Measurements from ENCODE around the gene PRDX1. TPM values are rescaled to one million over a fixed set of nuclear protein-coding genes. Genes with fewer than 3 reads are reported as not detected.
A peak's percentile ranks its signal among the peaks of the same experiment; 100 is the strongest.

PRDX1 gene
- total and polyA plus RNA-seq, 12 donors = 343 to 908 (median 452) TPM

DNA sequence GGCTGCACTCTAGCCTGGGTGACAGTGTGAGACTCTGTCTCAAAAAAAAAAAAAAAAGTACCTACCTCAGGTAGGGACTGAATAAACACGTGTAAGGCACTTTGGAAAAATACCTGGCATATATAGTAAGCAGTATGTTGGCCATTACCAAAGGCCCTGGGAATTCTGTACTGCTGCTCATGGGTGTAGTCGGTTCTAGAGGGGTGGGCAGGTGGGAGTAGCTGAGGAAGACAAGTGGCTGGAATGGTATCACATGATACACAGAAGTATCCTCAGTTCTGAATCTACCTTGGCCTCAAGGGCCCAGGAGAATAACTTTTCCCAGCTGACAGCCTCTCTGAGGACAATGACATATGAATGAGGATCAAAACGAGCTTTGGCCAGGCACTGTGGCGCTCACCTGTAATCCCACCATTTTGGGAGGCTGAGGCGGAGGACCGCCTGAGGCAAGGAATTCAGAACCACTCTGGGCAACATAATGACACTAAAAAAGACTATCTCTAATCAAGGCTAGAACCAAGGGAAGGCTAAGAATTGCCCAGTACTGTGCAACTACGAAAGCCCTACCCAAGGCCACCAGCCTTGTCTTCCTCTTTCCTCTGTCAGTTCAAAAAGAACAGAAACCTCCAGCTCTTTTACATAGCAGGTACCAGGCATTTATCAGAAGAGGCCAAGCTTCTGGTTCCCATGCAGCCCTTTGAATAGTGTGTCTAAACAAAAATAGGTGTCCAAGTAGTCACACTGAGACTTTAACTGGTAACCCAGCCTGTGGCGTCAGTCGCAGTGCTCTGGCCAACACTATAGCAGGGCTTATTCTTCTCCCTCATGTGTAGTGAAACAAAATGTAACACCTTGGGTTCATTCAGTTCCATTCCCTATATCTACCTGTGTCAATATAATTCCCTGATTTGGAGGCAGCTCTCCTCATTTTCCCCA is 11.4 kb downstream of the PRDX1 start:
- peak in 1 of 7 donors; percentile 28 for DNase-seq
- 59 to 71% (median 65%) methylated on average over 9 of the region's 9 CpGs for WGBS, 4 donors
- no peaks in the 10 kb centered on the region for H3K9me3 ChIP-seq (replicated peaks in 1 of 3)
- no peaks in the 10 kb centered on the region for H3K27me3 ChIP-seq
- H3K27ac ChIP-seq = peak overlapping the region in 1 of 5 donors; percentile 30
- TF ChIP-seq, protein P1, sequence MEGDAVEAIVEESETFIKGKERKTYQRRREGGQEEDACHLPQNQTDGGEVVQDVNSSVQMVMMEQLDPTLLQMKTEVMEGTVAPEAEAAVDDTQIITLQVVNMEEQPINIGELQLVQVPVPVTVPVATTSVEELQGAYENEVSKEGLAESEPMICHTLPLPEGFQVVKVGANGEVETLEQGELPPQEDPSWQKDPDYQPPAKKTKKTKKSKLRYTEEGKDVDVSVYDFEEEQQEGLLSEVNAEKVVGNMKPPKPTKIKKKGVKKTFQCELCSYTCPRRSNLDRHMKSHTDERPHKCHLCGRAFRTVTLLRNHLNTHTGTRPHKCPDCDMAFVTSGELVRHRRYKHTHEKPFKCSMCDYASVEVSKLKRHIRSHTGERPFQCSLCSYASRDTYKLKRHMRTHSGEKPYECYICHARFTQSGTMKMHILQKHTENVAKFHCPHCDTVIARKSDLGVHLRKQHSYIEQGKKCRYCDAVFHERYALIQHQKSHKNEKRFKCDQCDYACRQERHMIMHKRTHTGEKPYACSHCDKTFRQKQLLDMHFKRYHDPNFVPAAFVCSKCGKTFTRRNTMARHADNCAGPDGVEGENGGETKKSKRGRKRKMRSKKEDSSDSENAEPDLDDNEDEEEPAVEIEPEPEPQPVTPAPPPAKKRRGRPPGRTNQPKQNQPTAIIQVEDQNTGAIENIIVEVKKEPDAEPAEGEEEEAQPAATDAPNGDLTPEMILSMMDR (IDR thresholded peaks at IDR 0.05) = no peak
- no peak for TF ChIP-seq POLR2A (IDR thresholded peaks at IDR 0.05)
- H3K4me3 ChIP-seq = no peak overlapping the region
- peaks cover 0 to 62% of the 10 kb centered on the region in 2 donors for H3K36me3 ChIP-seq (replicated peaks in 1 of 2)
- H3K4me1 ChIP-seq (replicated peaks in 1 of 2) = peaks cover 0 to 14% of the 10 kb centered on the region in 2 donors
- intact Hi-C loops (cut with DNase I) = loop anchor here in 1 of 2 donors (5.0 kb wide), 1 partner anchor 57 kb away; no protein-coding TSS in a partner anchor

DNA sequence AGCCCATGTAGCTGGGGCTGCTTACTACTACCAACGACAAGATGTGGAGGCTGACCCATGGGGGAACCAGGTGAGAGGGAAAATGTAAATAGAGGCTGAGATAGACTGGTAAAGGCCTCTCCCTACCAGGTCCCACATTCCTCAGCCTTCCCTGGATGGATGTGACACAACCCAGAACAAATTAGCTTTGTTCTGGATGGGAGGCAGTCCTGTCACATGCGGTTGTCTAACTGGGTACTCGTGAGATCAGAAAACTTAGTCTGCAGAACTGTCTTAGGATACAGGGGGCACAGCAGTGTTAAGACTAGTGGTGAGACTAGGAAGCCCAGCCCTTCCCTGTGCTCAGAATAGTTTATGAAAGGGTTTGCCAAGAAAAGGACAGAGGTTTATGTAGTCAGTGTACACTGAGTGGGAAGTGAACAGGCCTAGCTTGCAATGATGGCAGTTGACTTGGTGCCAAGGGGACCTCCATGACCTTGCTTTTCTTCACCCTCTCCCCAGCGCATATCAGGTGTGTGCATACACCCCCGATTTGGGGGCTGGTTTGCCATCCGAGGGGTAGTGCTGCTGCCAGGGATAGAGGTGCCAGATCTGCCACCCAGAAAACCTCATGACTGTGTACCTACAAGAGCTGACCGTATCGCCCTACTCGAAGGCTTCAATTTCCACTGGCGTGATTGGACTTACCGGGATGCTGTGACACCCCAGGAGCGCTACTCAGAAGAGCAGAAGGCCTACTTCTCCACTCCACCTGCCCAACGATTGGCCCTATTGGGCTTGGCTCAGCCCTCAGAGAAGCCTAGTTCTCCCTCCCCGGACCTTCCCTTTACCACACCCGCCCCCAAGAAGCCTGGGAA is 13.2 kb downstream of the PRDX1 start:
- TF ChIP-seq POLR2A (IDR thresholded peaks at IDR 0.05) = no peak
- TF ChIP-seq, protein P1 (IDR thresholded peaks at IDR 0.05) = peak in 2 of 6 experiments; percentile 13 to 18
- Histone ChIP-seq H3K27ac (no peak overlapping the region), H3K9me3 (replicated peaks in 1 of 3) (no peaks in the 10 kb centered on the region), H3K4me1 (replicated peaks in 1 of 2) (peaks cover 0 to 14% of the 10 kb centered on the region in 2 donors), H3K27me3 (no peaks in the 10 kb centered on the region), H3K4me3 (no peak overlapping the region), H3K36me3 (replicated peaks in 1 of 2) (peaks cover 0 to 44% of the 10 kb centered on the region in 2 donors)
- DNase-seq = peak in 1 of 7 donors; percentile 52
- 81 to 85% (median 83%) methylated on average over 15 of the region's 15 CpGs for WGBS, 4 donors
- intact Hi-C loops (cut with DNase I) = no loop called here

DNA sequence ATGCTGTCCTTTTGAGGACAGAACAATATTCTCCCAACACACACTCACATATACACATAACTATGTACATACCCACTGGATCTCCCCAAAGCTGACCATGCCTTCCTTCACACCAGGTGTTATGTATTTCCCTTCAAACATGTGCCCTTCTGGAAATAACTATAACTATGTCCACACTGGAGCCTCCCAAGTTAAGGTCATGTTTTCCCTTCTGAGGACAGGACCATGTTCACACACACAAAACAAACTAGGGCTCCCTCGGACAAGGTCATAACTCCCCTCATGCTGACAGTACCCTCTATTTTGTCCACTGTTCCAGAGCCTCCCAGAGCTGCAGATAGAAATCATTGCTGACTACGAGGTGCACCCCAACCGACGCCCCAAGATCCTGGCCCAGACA is 13.8 kb downstream of the PRDX1 start:
- Histone ChIP-seq H3K27ac (no peak overlapping the region), H3K36me3 (replicated peaks in 1 of 2) (peaks cover 0 to 37% of the 10 kb centered on the region in 2 donors), H3K4me1 (replicated peaks in 1 of 2) (peaks cover 0 to 11% of the 10 kb centered on the region in 2 donors), H3K27me3 (no peaks in the 10 kb centered on the region), H3K9me3 (replicated peaks in 1 of 3) (no peaks in the 10 kb centered on the region), H3K4me3 (no peak overlapping the region)
- WGBS, 4 donors = 92 to 96% (median 93%) methylated on average over 4 of the region's 4 CpGs
- DNase-seq = no peak
- TF ChIP-seq, protein P1 (IDR thresholded peaks at IDR 0.05) = no peak
- no peak for TF ChIP-seq POLR2A (IDR thresholded peaks at IDR 0.05)
- intact Hi-C loops (cut with DNase I) = no loop called here

DNA sequence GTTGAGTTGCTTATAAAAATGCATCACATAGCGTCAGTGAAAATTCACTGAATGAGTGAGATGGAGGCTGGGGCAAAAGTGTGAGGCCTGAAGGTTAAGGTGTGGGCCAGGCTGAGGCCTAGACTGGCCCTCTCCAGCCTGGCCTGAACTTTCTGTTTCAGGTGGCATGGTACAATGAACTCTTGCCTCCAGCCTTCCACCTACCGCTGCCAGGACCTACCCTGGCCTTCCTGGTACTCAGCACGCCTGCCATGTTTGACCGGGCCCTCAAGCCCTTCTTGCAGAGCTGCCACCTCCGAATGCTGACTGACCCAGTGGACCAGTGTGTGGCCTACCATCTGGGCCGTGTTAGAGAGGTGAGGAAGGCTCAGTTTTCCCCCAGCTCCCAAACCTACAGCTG is 14.5 kb downstream of the PRDX1 start:
- no peak overlapping the region for H3K4me3 ChIP-seq
- no peak overlapping the region for H3K27ac ChIP-seq
- H3K36me3 ChIP-seq (replicated peaks in 1 of 2) = peaks cover 0 to 30% of the 10 kb centered on the region in 2 donors
- 85 to 96% (median 93%) methylated on average over 5 to 6 of the region's 6 CpGs for WGBS, 4 donors
- intact Hi-C loops (cut with DNase I) = no loop called here
- H3K4me1 ChIP-seq (replicated peaks in 1 of 2) = peaks cover 0 to 9% of the 10 kb centered on the region in 2 donors
- no peak for TF ChIP-seq POLR2A (IDR thresholded peaks at IDR 0.05)
- TF ChIP-seq, protein P1 (IDR thresholded peaks at IDR 0.05) = no peak
- H3K9me3 ChIP-seq (replicated peaks in 1 of 3) = no peaks in the 10 kb centered on the region
- DNase-seq = no peak
- H3K27me3 ChIP-seq = no peaks in the 10 kb centered on the region
